Keratinocyte (primary cell): ENCODE results near the gene ABCA3. TPM values are rescaled to one million over a fixed set of nuclear protein-coding genes. Genes with fewer than 3 reads are reported as not detected.

Source experiments
- DNase-seq: peaks from one replicate; pipeline ENCODE4 v3.0.0-alpha.2; 2011; ENCODE audit warnings: low read depth, missing footprints, low spot score
- FAIRE-seq: peaks from 2 replicates; lab custom pipeline; 2011; peaks lifted over from hg19 to GRCh38; lab: Jason Lieb, UNC
- H2AFZ ChIP-seq: 2 replicates; pipeline ENCODE4 v1.6.0; 2012; ENCODE audit warnings: low read length, control low read depth, inconsistent platforms; ENCODE audit not compliant: control insufficient read depth
- H3K27ac ChIP-seq: 2 replicates; pipeline ENCODE4 v1.5.1; 2011; ENCODE audit warnings: low read length; ENCODE audit not compliant: control insufficient read depth, insufficient read depth
- H3K27me3 ChIP-seq: 3 replicates; pipeline ENCODE4 v1.6.0; 2011; ENCODE audit warnings: low read length; ENCODE audit not compliant: control insufficient read depth, insufficient read depth; ENCODE audit errors: extremely low read depth
- H3K36me3 ChIP-seq, 2 experiments: 2 replicates in 1 of 2; 3 replicates in 1 of 2; pipeline ENCODE4 v1.5.1; 2011; ENCODE audit warnings: low read length in 2 of 2, mild to moderate bottlenecking in 1 of 2; ENCODE audit not compliant: control insufficient read depth in 2 of 2, insufficient read depth in 2 of 2; ENCODE audit errors: extremely low read depth in 1 of 2
- H3K4me1 ChIP-seq: 3 replicates; pipeline ENCODE4 v1.5.1; 2011; ENCODE audit warnings: low read length; ENCODE audit not compliant: control insufficient read depth, insufficient read depth; ENCODE audit errors: extremely low read depth
- H3K4me2 ChIP-seq: 3 replicates; pipeline ENCODE4 v1.6.0; 2011; ENCODE audit warnings: low read depth, low read length; ENCODE audit not compliant: control insufficient read depth, insufficient read depth; ENCODE audit errors: extremely low read depth
- H3K4me3 ChIP-seq, 3 experiments: fragments of 200-600 bp in 1 of 3; sonication (generic) in 1 of 3; 2 replicates in 2 of 3; 3 replicates in 1 of 3; pipeline ENCODE4 v1.5.1; 2011 to 2016; ENCODE audit warnings: low read length in 3 of 3, mild to moderate bottlenecking in 3 of 3, control low read depth in 2 of 3, inconsistent platforms in 1 of 3, low read depth in 1 of 3, mixed read lengths in 1 of 3, mixed run types in 1 of 3, moderate library complexity in 1 of 3; ENCODE audit not compliant: control insufficient read depth in 2 of 3, insufficient read depth in 2 of 3; ENCODE audit errors: extremely low read depth in 1 of 3
- H3K79me2 ChIP-seq: 2 replicates; pipeline ENCODE4 v1.6.0; 2012; ENCODE audit warnings: low read length; ENCODE audit not compliant: control insufficient read depth, insufficient read depth
- H3K9ac ChIP-seq: 3 replicates; pipeline ENCODE4 v1.6.0; 2011; ENCODE audit warnings: low read length; ENCODE audit not compliant: control insufficient read depth, insufficient read depth; ENCODE audit errors: extremely low read depth
- H3K9me1 ChIP-seq: 3 replicates; pipeline ENCODE4 v1.6.0; 2011; ENCODE audit warnings: low read length; ENCODE audit not compliant: control insufficient read depth, insufficient read depth; ENCODE audit errors: extremely low read depth
- H3K9me3 ChIP-seq: 2 replicates; pipeline ENCODE4 v1.5.1; 2012; ENCODE audit warnings: low read depth, low read length; ENCODE audit not compliant: control insufficient read depth
- H4K20me1 ChIP-seq: 3 replicates; pipeline ENCODE4 v1.6.0; 2011; ENCODE audit warnings: low read length; ENCODE audit not compliant: control insufficient read depth, insufficient read depth; ENCODE audit errors: extremely low read depth
- CTCF ChIP-seq, 3 experiments: IDR thresholded peaks in 1 of 3; conservative IDR thresholded peaks in 1 of 3; optimal IDR thresholded peaks in 1 of 3; 2 replicates in 2 of 3; 3 replicates in 1 of 3; pipeline versions ENCODE3 to v1.5.1; 2011; ENCODE audit warnings: low read length in 3 of 3, mild to moderate bottlenecking in 3 of 3, moderate library complexity in 2 of 3, control low read depth in 1 of 3, inconsistent platforms in 1 of 3; ENCODE audit not compliant: insufficient read depth in 2 of 3; ENCODE audit errors: extremely low read depth in 1 of 3
- EZH2 ChIP-seq: IDR thresholded peaks from one replicate; pipeline ENCODE4 v1.6.1; 2012; ENCODE audit warnings: inconsistent platforms, mild to moderate bottlenecking, low read length, moderate library complexity
- dilution Hi-C: fragments of 300-500 bp; cut with MboI; formaldehyde crosslinking; loops from one replicate; pipeline ENCODE4 v1.7.0; 2020; ENCODE audit warnings: low sequenced_read_pairs; ENCODE audit not compliant: extremely low pct_ligation_motif_present
- polyA plus RNA-seq, 5 experiments: library from polyadenylated mRNA; depleted of rRNA in 3 of 5; stranded (reverse) in 3 of 5; stranded (forward) in 1 of 5; unstranded in 1 of 5; fragments of >200 nt; gene quantifications; 1 replicate in 1 of 5; 2 replicates in 3 of 5; 3 replicates in 1 of 5; pipeline versions ENCODE4 v1.2.1 to v1.2.3, GENCODE V29; 2011 to 2012; ENCODE audit warnings: missing spikeins in 2 of 5, low read depth in 1 of 5, low replicate concordance in 1 of 5

ABCA3 gene
- polyA plus RNA-seq, 1 donor (not counting 4 experiments of a cell fraction or from before 2014, with no cell fraction given) = 0.08 TPM

- dilution Hi-C loops = no loop called here
- Histone ChIP-seq H3K4me3 (no peak overlapping the region), H3K36me3 (peaks cover 0 to 1% of the 10 kb centered on the region in 2 experiments), H3K9ac (no peak overlapping the region), H4K20me1 (no peaks in the 10 kb centered on the region), H3K4me1 (no peaks in the 10 kb centered on the region), H3K27ac (no peak overlapping the region), H3K4me2 (no peak overlapping the region), H3K9me3 (no peaks in the 10 kb centered on the region), H2AFZ (no peak overlapping the region), H3K9me1 (no peaks in the 10 kb centered on the region), H3K79me2 (no peaks in the 10 kb centered on the region), H3K27me3 (no peaks in the 10 kb centered on the region)
- DNase-seq = no peak
- FAIRE-seq = no peak
- TF ChIP-seq EZH2 (no peak), CTCF (optimal IDR thresholded peaks at IDR 0.05 in 1 of 3, IDR thresholded peaks at IDR 0.05 in 1 of 3, conservative IDR thresholded peaks at IDR 0.05 in 1 of 3; ENCODE audit: extremely low read depth in 1 of 3, insufficient read depth in 2 of 3, low read length in 3 of 3) (no peak)
Measured at GRCh38 chr16:2275476-2276367, 64.8 kb downstream of the ABCA3 start.

GRCh38 chr16:2273931-2274330 is 66.6 kb downstream of the ABCA3 start:
- Histone ChIP-seq H3K27me3 (no peaks in the 10 kb centered on the region), H3K4me1 (peaks cover 9% of the 10 kb centered on the region), H2AFZ (no peak overlapping the region), H3K4me2 (no peak overlapping the region), H3K4me3 (no peak overlapping the region), H3K9me1 (no peaks in the 10 kb centered on the region), H3K79me2 (peaks cover 7% of the 10 kb centered on the region), H3K36me3 (peaks cover 0 to 1% of the 10 kb centered on the region in 2 experiments), H3K27ac (no peak overlapping the region), H3K9me3 (no peaks in the 10 kb centered on the region), H4K20me1 (peaks cover 2% of the 10 kb centered on the region), H3K9ac (no peak overlapping the region)
- TF ChIP-seq CTCF (optimal IDR thresholded peaks at IDR 0.05 in 1 of 3, IDR thresholded peaks at IDR 0.05 in 1 of 3, conservative IDR thresholded peaks at IDR 0.05 in 1 of 3; ENCODE audit: extremely low read depth in 1 of 3, insufficient read depth in 2 of 3, low read length in 3 of 3) = no peak
- FAIRE-seq (no peak), DNase-seq (no peak)
- dilution Hi-C loops = no loop called here
